SU-DHL-6 (cell line): Measurements from ENCODE around the gene NRSN2.
"Not testable (repeated sequence)": the region's sequence is repeated elsewhere in the genome, so short reads cannot be mapped to it uniquely, and the experiment has no call there.

Experiments
- H2AFZ ChIP-seq: fragments of 200-600 bp; sonication (generic); 2 replicates; pipeline ENCODE4 v1.6.1; 2014; ENCODE audit warnings: low read depth, mild to moderate bottlenecking, moderate library complexity, mixed read lengths, antibody characterized with exemption, low read length; ENCODE audit not compliant: severe bottlenecking
- H3F3A ChIP-seq: fragments of 200-600 bp; shearing (Covaris generic); 2 replicates; pipeline ENCODE4 v1.6.0; 2016; ENCODE audit warnings: antibody characterized with exemption, mild to moderate bottlenecking; ENCODE audit not compliant: insufficient read depth
- H3K27ac ChIP-seq: fragments of 200-600 bp; sonication (generic); 2 replicates; pipeline ENCODE4 v1.5.1; 2016; ENCODE audit warnings: low read depth, mild to moderate bottlenecking, low read length, moderate library complexity, mixed read lengths
- H3K27me3 ChIP-seq: fragments of 200-600 bp; sonication (generic), shearing (Covaris generic); 2 replicates; pipeline ENCODE4 v1.6.0; 2014; ENCODE audit warnings: mild to moderate bottlenecking, low read length
- H3K36me3 ChIP-seq: fragments of 200-600 bp; sonication (generic); 2 replicates; pipeline ENCODE4 v1.6.1; 2014; ENCODE audit warnings: mild to moderate bottlenecking, low read length, mixed read lengths
- H3K4me2 ChIP-seq: fragments of 300-600, 200-600 bp; shearing (Covaris generic), sonication (generic); 2 replicates; pipeline ENCODE4 v1.6.0; 2014; ENCODE audit warnings: low read length, low read depth, mild to moderate bottlenecking; ENCODE audit not compliant: poor library complexity, severe bottlenecking
- H3K4me3 ChIP-seq: fragments of 200-600 bp; sonication (generic); 2 replicates; pipeline ENCODE4 v1.5.1; 2014; ENCODE audit warnings: antibody characterized with exemption, low read length, mild to moderate bottlenecking, mixed read lengths; ENCODE audit not compliant: insufficient read depth, poor library complexity, severe bottlenecking
- H3K79me2 ChIP-seq: fragments of 200-600 bp; sonication (generic); 2 replicates; pipeline ENCODE4 v1.6.1; 2014; ENCODE audit warnings: mild to moderate bottlenecking, low read length, moderate library complexity; ENCODE audit not compliant: insufficient read depth
- H3K9ac ChIP-seq: fragments of 200-600 bp; sonication (generic); 2 replicates; pipeline ENCODE4 v1.7.0; 2014; ENCODE audit warnings: mild to moderate bottlenecking, low read length
- H3K9me2 ChIP-seq: fragments of 200-600 bp; sonication (generic); replicated peaks from 2 replicates; pipeline ENCODE4 v1.6.1; 2014; ENCODE audit warnings: low read length; ENCODE audit not compliant: insufficient read depth
- H3K9me3 ChIP-seq: fragments of 200-600 bp; sonication (generic); 2 replicates; pipeline ENCODE4 v1.6.1; 2014; ENCODE audit warnings: low read length, mixed read lengths; ENCODE audit not compliant: insufficient read depth
- H4K20me1 ChIP-seq: fragments of 200-600 bp; sonication (generic); 2 replicates; pipeline ENCODE4 v1.6.1; 2014; ENCODE audit warnings: low read depth, mild to moderate bottlenecking, antibody characterized with exemption, low read length, moderate library complexity, mixed read lengths
- EZH2phosphoT487 ChIP-seq: fragments of 200-600 bp; sonication (generic), shearing (Covaris generic); conservative IDR thresholded peaks from 2 replicates; pipeline ENCODE4 v1.6.1; 2018; ENCODE audit warnings: mild to moderate bottlenecking, antibody characterized with exemption, low read length, moderate library complexity, mixed read lengths
- TF ChIP-seq, protein P1 (sequence below): fragments of 200-600 bp; sonication (generic); IDR thresholded peaks from one replicate; pipeline ENCODE4 v1.5.1; 2017; ENCODE audit warnings: antibody characterized with exemption, mild to moderate bottlenecking, low read length, moderate library complexity; ENCODE audit not compliant: insufficient read depth, poor library complexity, severe bottlenecking

The NRSN2 gene

DNA sequence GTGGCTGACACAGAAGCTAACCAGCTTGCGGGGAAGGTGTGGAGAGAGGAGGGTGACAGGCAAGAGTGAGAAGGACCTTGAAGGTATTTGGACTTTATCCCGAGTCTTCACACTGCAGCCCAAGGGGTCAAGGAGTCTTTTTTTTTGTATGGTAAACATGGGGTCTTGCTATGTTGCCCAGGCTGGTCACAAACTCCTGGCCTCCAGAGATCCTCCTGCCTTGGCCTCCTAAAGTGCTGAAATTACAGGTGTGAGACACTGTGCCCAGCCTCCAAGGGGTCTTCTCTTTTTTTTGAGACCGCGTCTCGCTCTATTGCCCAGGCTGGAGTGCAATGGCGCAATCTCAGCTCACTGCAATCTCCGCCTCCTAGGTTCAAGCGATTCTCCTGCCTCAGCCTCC, 12.3 kb upstream of the NRSN2 start:
- no peak for TF ChIP-seq EZH2phosphoT487
- TF ChIP-seq, protein P1, sequence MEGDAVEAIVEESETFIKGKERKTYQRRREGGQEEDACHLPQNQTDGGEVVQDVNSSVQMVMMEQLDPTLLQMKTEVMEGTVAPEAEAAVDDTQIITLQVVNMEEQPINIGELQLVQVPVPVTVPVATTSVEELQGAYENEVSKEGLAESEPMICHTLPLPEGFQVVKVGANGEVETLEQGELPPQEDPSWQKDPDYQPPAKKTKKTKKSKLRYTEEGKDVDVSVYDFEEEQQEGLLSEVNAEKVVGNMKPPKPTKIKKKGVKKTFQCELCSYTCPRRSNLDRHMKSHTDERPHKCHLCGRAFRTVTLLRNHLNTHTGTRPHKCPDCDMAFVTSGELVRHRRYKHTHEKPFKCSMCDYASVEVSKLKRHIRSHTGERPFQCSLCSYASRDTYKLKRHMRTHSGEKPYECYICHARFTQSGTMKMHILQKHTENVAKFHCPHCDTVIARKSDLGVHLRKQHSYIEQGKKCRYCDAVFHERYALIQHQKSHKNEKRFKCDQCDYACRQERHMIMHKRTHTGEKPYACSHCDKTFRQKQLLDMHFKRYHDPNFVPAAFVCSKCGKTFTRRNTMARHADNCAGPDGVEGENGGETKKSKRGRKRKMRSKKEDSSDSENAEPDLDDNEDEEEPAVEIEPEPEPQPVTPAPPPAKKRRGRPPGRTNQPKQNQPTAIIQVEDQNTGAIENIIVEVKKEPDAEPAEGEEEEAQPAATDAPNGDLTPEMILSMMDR: no peak
- no peak overlapping the region for H3K27ac ChIP-seq
- no peaks in the 10 kb centered on the region for H3K9me2 ChIP-seq

DNA sequence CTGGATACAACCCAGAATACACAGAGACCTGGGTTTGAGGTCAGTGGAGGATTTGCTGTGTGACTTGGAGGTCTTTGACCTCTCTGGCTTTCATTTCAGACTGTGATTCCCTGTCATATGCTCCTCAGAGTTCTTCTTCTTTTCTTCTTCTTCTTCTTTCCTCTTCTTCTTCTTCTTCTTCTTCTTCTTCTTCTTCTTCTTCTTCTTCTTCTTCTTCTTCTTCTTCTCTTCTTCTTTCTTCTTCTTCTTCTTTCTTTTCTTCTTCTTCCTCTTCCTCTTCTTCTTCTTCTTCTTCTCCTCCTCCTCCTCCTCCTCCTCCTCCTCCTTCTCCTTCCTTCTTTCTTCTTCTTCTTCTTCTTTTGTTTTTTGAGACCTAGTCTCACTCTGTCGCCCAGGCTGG, 10.9 kb upstream of the NRSN2 start:
- H3K9ac ChIP-seq, H4K20me1 ChIP-seq, H3K4me2 ChIP-seq, H3K36me3 ChIP-seq, H3K9me3 ChIP-seq, H2AFZ ChIP-seq, H3K27me3 ChIP-seq, H3K4me3 ChIP-seq, H3K27ac ChIP-seq, H3F3A ChIP-seq, H3K9me2 ChIP-seq, H3K79me2 ChIP-seq: not testable (repeated sequence)

More for the DNA sequence above, 12.3 kb upstream of the NRSN2 start:
- no peaks in the 10 kb centered on the region for H3K36me3 ChIP-seq
- H3K4me2 ChIP-seq: no peak overlapping the region
- H3F3A ChIP-seq: peaks cover under 1% of the 10 kb centered on the region; the same call in 1 of the 2 replicates
- no peaks in the 10 kb centered on the region for H3K27me3 ChIP-seq
- no peaks in the 10 kb centered on the region for H3K9me3 ChIP-seq
- H2AFZ ChIP-seq: no peak overlapping the region
- no peaks in the 10 kb centered on the region for H4K20me1 ChIP-seq
- no peak overlapping the region for H3K9ac ChIP-seq
- H3K79me2 ChIP-seq: no peaks in the 10 kb centered on the region
- H3K4me3 ChIP-seq: no peak overlapping the region

DNA sequence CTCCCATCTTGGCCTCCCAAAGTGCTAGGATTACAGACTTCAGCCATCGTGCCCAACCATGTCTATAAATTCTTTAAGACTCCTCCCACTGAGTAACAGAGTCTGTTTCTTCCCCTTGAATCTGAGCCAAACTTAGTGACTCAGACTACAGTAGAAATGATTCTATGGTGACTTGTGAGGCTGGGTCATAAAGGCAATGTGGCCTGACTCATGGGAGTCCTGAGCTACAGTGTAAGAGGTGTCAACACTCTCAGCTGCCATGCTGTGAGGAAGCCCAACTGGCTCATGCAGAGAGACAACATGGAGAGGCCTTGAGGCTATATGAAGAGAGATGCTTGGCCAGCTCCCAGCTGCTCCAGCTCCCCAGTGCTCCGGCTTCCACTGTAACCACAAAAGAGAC, 5.2 kb upstream of the NRSN2 start:
- H3K9ac ChIP-seq: no peak overlapping the region
- H3K36me3 ChIP-seq: no peaks in the 10 kb centered on the region
- no peak overlapping the region for H3K4me3 ChIP-seq
- H4K20me1 ChIP-seq: no peaks in the 10 kb centered on the region
- H3K9me2 ChIP-seq: no peaks in the 10 kb centered on the region
- H3K27me3 ChIP-seq: no peaks in the 10 kb centered on the region
- H3K4me2 ChIP-seq: no peak overlapping the region
- no peak for TF ChIP-seq EZH2phosphoT487
- TF ChIP-seq, protein P1: no peak
- H3K9me3 ChIP-seq: no peaks in the 10 kb centered on the region
- H3F3A ChIP-seq: no peaks in the 10 kb centered on the region
- H3K79me2 ChIP-seq: no peaks in the 10 kb centered on the region
- H3K27ac ChIP-seq: no peak overlapping the region
- H2AFZ ChIP-seq: no peak overlapping the region

DNA sequence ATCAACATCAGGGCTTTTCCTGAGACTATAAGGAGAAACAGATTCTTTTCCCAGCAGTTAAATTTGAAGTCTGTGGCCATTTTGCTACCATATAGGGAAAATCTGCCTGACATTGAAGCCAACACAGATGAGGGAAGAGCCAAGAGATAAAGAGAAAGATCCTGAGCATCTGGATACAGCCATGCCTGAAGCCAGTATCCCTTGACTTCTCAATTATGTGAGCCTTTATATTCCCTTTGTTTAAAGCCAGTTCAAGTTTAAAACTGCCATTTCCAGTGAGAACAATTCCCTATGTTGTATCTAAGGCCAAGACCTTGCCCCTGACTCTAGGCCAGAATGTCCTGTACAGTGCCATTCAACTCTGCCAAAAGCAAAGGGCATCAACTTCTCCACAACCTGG, 3.8 kb upstream of the NRSN2 start:
- H3K9ac ChIP-seq: no peak overlapping the region
- no peaks in the 10 kb centered on the region for H3K9me3 ChIP-seq
- no peaks in the 10 kb centered on the region for H3K9me2 ChIP-seq
- no peak overlapping the region for H3K4me3 ChIP-seq
- H3K27me3 ChIP-seq: no peaks in the 10 kb centered on the region
- no peak overlapping the region for H3K27ac ChIP-seq
- H3K79me2 ChIP-seq: no peaks in the 10 kb centered on the region
- no peak for TF ChIP-seq EZH2phosphoT487
- TF ChIP-seq, protein P1: no peak
- no peak overlapping the region for H2AFZ ChIP-seq
- H3K36me3 ChIP-seq: no peaks in the 10 kb centered on the region
- no peaks in the 10 kb centered on the region for H4K20me1 ChIP-seq
- no peak overlapping the region for H3K4me2 ChIP-seq
- no peaks in the 10 kb centered on the region for H3F3A ChIP-seq
